ENCODE results near the gene TULP1. TPM values are rescaled to one million over a fixed set of nuclear protein-coding genes. Genes with fewer than 3 reads are reported as not detected.

TULP1 gene
- total and polyA plus RNA-seq, 2 of the 13 experiments (the other 11 are each of a cell fraction or from before 2014, with no cell fraction given), result not detected

- TF ChIP-seq, protein P1, sequence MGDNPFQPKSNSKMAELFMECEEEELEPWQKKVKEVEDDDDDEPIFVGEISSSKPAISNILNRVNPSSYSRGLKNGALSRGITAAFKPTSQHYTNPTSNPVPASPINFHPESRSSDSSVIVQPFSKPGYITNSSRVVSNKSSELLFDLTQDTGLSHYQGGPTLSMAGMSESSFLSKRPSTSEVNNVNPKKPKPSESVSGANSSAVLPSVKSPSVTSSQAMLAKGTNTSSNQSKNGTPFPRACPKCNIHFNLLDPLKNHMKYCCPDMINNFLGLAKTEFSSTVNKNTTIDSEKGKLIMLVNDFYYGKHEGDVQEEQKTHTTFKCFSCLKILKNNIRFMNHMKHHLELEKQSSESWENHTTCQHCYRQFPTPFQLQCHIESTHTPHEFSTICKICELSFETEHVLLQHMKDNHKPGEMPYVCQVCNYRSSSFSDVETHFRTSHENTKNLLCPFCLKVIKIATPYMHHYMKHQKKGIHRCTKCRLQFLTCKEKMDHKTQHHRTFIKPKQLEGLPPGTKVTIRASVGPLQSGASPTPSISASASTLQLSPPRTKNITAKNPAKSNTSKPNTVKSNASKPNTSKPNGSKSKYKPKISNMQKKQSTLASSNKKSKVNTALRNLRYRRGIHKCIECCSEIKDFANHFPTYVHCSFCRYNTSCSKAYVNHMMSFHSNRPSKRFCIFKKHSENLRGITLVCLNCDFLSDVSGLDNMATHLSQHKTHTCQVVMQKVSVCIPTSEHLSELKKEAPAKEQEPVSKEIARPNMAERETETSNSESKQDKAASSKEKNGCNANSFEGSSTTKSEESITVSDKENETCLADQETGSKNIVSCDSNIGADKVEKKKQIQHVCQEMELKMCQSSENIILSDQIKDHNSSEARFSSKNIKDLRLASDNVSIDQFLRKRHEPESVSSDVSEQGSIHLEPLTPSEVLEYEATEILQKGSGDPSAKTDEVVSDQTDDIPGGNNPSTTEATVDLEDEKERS (CRISPR knock-in tag; IDR thresholded peaks at IDR 0.05), result no peak
- TF ChIP-seq KAT8 (CRISPR knock-in tag; IDR thresholded peaks at IDR 0.05) (peak; percentile 58; the same call in 1 of the 2 replicates), SP2 (CRISPR knock-in tag; IDR thresholded peaks at IDR 0.05) (0 out of 2 replicates have a peak, but pooled peaks have one; percentile 17), ELF3 (CRISPR knock-in tag; IDR thresholded peaks at IDR 0.05) (peak; percentile 35; the same call in 1 of the 2 replicates), DPF2 (CRISPR knock-in tag; IDR thresholded peaks at IDR 0.05; ENCODE audit: borderline replicate concordance, low read depth) (no peak), U2AF2 (IDR thresholded peaks at IDR 0.05; ENCODE audit: low read depth, low read length) (no peak), SRSF9 (IDR thresholded peaks at IDR 0.05; ENCODE audit: borderline replicate concordance, insufficient read depth, low read depth, low read length, poor library complexity, severe bottlenecking) (no peak), TSC22D2 (CRISPR knock-in tag; IDR thresholded peaks at IDR 0.05; ENCODE audit: borderline replicate concordance) (no peak), ZNF510 (CRISPR knock-in tag; IDR thresholded peaks at IDR 0.05; ENCODE audit: low read depth) (0 out of 2 replicates have a peak, but pooled peaks have one; percentile 58), ZNF83 (CRISPR knock-in tag; IDR thresholded peaks at IDR 0.05; ENCODE audit: borderline replicate concordance) (0 out of 2 replicates have a peak, but pooled peaks have one; percentile 45), ZNF530 (CRISPR knock-in tag; IDR thresholded peaks at IDR 0.05; ENCODE audit: low read depth) (no peak), ZSCAN31 (CRISPR knock-in tag; IDR thresholded peaks at IDR 0.05; ENCODE audit: low read depth) (no peak), ZNF737 (CRISPR knock-in tag; IDR thresholded peaks at IDR 0.05; ENCODE audit: borderline replicate concordance) (no peak), MEIS2 (CRISPR knock-in tag; IDR thresholded peaks at IDR 0.05) (no peak), ZBTB20 (CRISPR knock-in tag; IDR thresholded peaks at IDR 0.05; ENCODE audit: borderline replicate concordance, low read depth) (no peak), ZBTB7B (CRISPR knock-in tag; IDR thresholded peaks at IDR 0.05) (0 out of 2 replicates have a peak, but pooled peaks have one; percentile 59)
- TF ChIP-seq, protein P2, sequence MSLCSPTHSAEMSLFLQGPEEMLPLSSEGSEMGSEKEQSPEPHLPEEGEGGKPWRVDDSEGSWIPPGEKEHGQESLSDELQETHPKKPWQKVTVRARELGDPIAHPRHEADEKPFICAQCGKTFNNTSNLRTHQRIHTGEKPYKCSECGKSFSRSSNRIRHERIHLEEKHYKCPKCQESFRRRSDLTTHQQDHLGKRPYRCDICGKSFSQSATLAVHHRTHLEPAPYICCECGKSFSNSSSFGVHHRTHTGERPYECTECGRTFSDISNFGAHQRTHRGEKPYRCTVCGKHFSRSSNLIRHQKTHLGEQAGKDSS (CRISPR knock-in tag; IDR thresholded peaks at IDR 0.05; ENCODE audit: borderline replicate concordance, low read depth), result 0 out of 2 replicates have a peak, but pooled peaks have one; percentile 24
- TF ChIP-seq, protein P3, sequence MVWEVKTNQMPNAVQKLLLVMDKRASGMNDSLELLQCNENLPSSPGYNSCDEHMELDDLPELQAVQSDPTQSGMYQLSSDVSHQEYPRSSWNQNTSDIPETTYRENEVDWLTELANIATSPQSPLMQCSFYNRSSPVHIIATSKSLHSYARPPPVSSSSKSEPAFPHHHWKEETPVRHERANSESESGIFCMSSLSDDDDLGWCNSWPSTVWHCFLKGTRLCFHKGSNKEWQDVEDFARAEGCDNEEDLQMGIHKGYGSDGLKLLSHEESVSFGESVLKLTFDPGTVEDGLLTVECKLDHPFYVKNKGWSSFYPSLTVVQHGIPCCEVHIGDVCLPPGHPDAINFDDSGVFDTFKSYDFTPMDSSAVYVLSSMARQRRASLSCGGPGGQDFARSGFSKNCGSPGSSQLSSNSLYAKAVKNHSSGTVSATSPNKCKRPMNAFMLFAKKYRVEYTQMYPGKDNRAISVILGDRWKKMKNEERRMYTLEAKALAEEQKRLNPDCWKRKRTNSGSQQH (CRISPR knock-in tag; IDR thresholded peaks at IDR 0.05; ENCODE audit: low read depth), result 0 out of 2 replicates have a peak, but pooled peaks have one; percentile 10
- TF ChIP-seq, protein P4, sequence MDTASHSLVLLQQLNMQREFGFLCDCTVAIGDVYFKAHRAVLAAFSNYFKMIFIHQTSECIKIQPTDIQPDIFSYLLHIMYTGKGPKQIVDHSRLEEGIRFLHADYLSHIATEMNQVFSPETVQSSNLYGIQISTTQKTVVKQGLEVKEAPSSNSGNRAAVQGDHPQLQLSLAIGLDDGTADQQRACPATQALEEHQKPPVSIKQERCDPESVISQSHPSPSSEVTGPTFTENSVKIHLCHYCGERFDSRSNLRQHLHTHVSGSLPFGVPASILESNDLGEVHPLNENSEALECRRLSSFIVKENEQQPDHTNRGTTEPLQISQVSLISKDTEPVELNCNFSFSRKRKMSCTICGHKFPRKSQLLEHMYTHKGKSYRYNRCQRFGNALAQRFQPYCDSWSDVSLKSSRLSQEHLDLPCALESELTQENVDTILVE (CRISPR knock-in tag; IDR thresholded peaks at IDR 0.05), result 0 out of 2 replicates have a peak, but pooled peaks have one; percentile 28
These were observed 10.3 kb upstream of the TULP1 start (continued) for GRCh38 chr6:35522660-35523658.
